Suprapubic skin (tissue), 4 donors: ENCODE results near the gene SULT1A1. TPM values are rescaled to one million over a fixed set of nuclear protein-coding genes. Genes with fewer than 3 reads are reported as not detected.
"Not testable (repeated sequence)": the region's sequence is repeated elsewhere in the genome, so short reads cannot be mapped to it uniquely, and the experiment has no call there.

Source experiments
- DNase-seq, 2 donors: peaks; one replicate each; pipeline ENCODE4 v3.0.0-alpha.2; 2019; ENCODE audit warnings: low spot score in 2 of 2
- H3K27ac ChIP-seq: fragments of 200-600 bp; sonication (generic); one replicate; pipeline ENCODE4 v1.5.1; 2019
- H3K27me3 ChIP-seq: fragments of 200-600 bp; sonication (generic); one replicate; pipeline ENCODE4 v1.5.1; 2019
- H3K36me3 ChIP-seq: fragments of 200-600 bp; sonication (generic); one replicate; pipeline ENCODE4 v1.5.1; 2019
- H3K4me1 ChIP-seq: fragments of 200-600 bp; sonication (generic); one replicate; pipeline ENCODE4 v1.5.1; 2019
- H3K4me3 ChIP-seq: fragments of 200-600 bp; sonication (generic); one replicate; pipeline ENCODE4 v1.5.1; 2019; ENCODE audit warnings: mild to moderate bottlenecking
- H3K9me3 ChIP-seq: fragments of 200-600 bp; sonication (generic); one replicate; pipeline ENCODE4 v1.5.1; 2019
- CTCF ChIP-seq, 2 donors: fragments of 200-600 bp in 1 of 2; fragments of 450-650 bp in 1 of 2; sonication (generic) in 1 of 2; IDR thresholded peaks; one replicate each; pipeline ENCODE4 v1.5.1; 2016 to 2019; ENCODE audit warnings: antibody characterized with exemption in 2 of 2, mild to moderate bottlenecking in 1 of 2, moderate library complexity in 1 of 2
- EP300 ChIP-seq: sonication (generic); formaldehyde crosslinking; IDR thresholded peaks from one replicate; pipeline ENCODE4 v1.6.1; 2017; ENCODE audit warnings: antibody characterized with exemption
- POLR2A ChIP-seq, 2 donors: fragments of 450-650 bp; IDR thresholded peaks; one replicate each; pipeline ENCODE4 v1.6.1; 2017; ENCODE audit warnings: antibody characterized with exemption in 2 of 2, mild to moderate bottlenecking in 2 of 2, moderate library complexity in 2 of 2
- POLR2AphosphoS5 ChIP-seq, 3 donors: sonication (generic); formaldehyde crosslinking; IDR thresholded peaks; one replicate each; pipeline ENCODE4 v1.6.1; 2017; ENCODE audit warnings: antibody characterized with exemption in 3 of 3
- WGBS: methylation state at CpG from one replicate; pipeline ENCODE4 v1.1.5; 2018; 5-methylcytosine and 5-hydroxymethylcytosine counted together
- total RNA-seq, 4 donors: library from RNA; depleted of rRNA; stranded (reverse); fragments of >200 nt; gene quantifications; one replicate each; pipeline ENCODE4 v1.1.0, GENCODE V29; 2016

SULT1A1 gene
- total RNA-seq, 4 donors from 2014 or later, result 1.1 to 9.4 (median 2.6) TPM

GRCh38 chr16:28606291-28607115 is 3.3 kb downstream of the SULT1A1 start:
- Histone ChIP-seq H3K4me1 (peaks cover 19% of the 10 kb centered on the region), H3K4me3 (no peak overlapping the region), H3K27ac (no peak overlapping the region), H3K9me3 (no peaks in the 10 kb centered on the region), H3K36me3 (no peaks in the 10 kb centered on the region), H3K27me3 (no peaks in the 10 kb centered on the region)
- WGBS, result 81% methylated on average over 16 of the region's 16 CpGs
- DNase-seq, result peak in 1 of 2 donors; percentile 32
- TF ChIP-seq POLR2AphosphoS5 (IDR thresholded peaks at IDR 0.05), result no peak

- Histone ChIP-seq H3K4me3 (no peak overlapping the region), H3K36me3 (no peaks in the 10 kb centered on the region), H3K27me3 (no peaks in the 10 kb centered on the region), H3K27ac (no peak overlapping the region), H3K4me1 (peaks cover 2% of the 10 kb centered on the region), H3K9me3 (no peaks in the 10 kb centered on the region)
- TF ChIP-seq CTCF (IDR thresholded peaks at IDR 0.05) (no peak), EP300 (no peak), POLR2AphosphoS5 (IDR thresholded peaks at IDR 0.05) (no peak), POLR2A (IDR thresholded peaks at IDR 0.05) (no peak)
- WGBS, result 73% methylated on average over 8 of the region's 8 CpGs
- DNase-seq, result peak in 1 of 2 donors; percentile 68
These were observed 5.7 kb downstream of the SULT1A1 start for GRCh38 chr16:28604186-28604565.

- no peaks in the 10 kb centered on the region for H3K27me3 ChIP-seq
- no peaks in the 10 kb centered on the region for H3K9me3 ChIP-seq
- no peak overlapping the region for H3K4me3 ChIP-seq
- 78% methylated on average over 11 of the region's 11 CpGs for WGBS
- no peak overlapping the region for H3K27ac ChIP-seq
- no peaks in the 10 kb centered on the region for H3K4me1 ChIP-seq
- TF ChIP-seq CTCF (IDR thresholded peaks at IDR 0.05) (no peak), POLR2A (IDR thresholded peaks at IDR 0.05) (no peak), EP300 (no peak), POLR2AphosphoS5 (IDR thresholded peaks at IDR 0.05) (no peak)
- no peaks in the 10 kb centered on the region for H3K36me3 ChIP-seq
- no peak for DNase-seq
These were observed 6.3 kb downstream of the SULT1A1 start for GRCh38 chr16:28603381-28604185.

- Histone ChIP-seq H3K4me3 (no peak overlapping the region), H3K36me3 (no peaks in the 10 kb centered on the region), H3K9me3 (no peaks in the 10 kb centered on the region), H3K27me3 (no peaks in the 10 kb centered on the region), H3K4me1 (peaks cover 2% of the 10 kb centered on the region), H3K27ac (no peak overlapping the region)
- WGBS, result 65% methylated on average over 6 of the region's 6 CpGs
- no peak for TF ChIP-seq CTCF (IDR thresholded peaks at IDR 0.05)
- TF ChIP-seq EP300, result no peak
- no peak for DNase-seq
These were observed 7.3 kb downstream of the SULT1A1 start for GRCh38 chr16:28602529-28602928.

GRCh38 chr16:28602062-28602461 is 7.8 kb downstream of the SULT1A1 start:
- H3K4me1 ChIP-seq, H3K27ac ChIP-seq, DNase-seq, H3K36me3 ChIP-seq, H3K4me3 ChIP-seq, H3K9me3 ChIP-seq, H3K27me3 ChIP-seq: not testable (repeated sequence)
- 80% methylated on average over 1 of the region's 10 CpGs for WGBS

- not testable (repeated sequence) for H3K4me3 ChIP-seq, H3K27me3 ChIP-seq, H3K27ac ChIP-seq, H3K9me3 ChIP-seq, H3K4me1 ChIP-seq, DNase-seq, H3K36me3 ChIP-seq
- 89% methylated on average over 13 of the region's 13 CpGs for WGBS
These were observed 8.3 kb downstream of the SULT1A1 start for GRCh38 chr16:28601589-28601988.

- not testable (repeated sequence) for H3K9me3 ChIP-seq
These were observed 8.9 kb downstream of the SULT1A1 start for GRCh38 chr16:28600965-28601364.

GRCh38 chr16:28599377-28600285 is 10.2 kb downstream of the SULT1A1 start:
- H3K9me3 ChIP-seq, H3K4me3 ChIP-seq, H3K27me3 ChIP-seq, H3K27ac ChIP-seq, H3K4me1 ChIP-seq, H3K36me3 ChIP-seq, DNase-seq: not testable (repeated sequence)
- WGBS, result no CpG with 5 or more reads among the region's 17 CpGs

More at GRCh38 chr16:28600965-28601364, 8.9 kb downstream of the SULT1A1 start:
- not testable (repeated sequence) for H3K4me3 ChIP-seq, H3K36me3 ChIP-seq, H3K4me1 ChIP-seq, H3K27me3 ChIP-seq, H3K27ac ChIP-seq, DNase-seq
- 40% methylated on average over 12 of the region's 20 CpGs for WGBS
